A549 (cell line): ENCODE measurements around the gene NFIA.

Source experiments
- CTCF ChIP-seq: fragments of >200 bp; sonication (Bioruptor Twin); formaldehyde crosslinking; IDR thresholded peaks from 3 replicates; pipeline ENCODE4 v1.5.1; 2016
- MAZ ChIP-seq: fragments of 150-350 bp; IDR thresholded peaks from 2 replicates; pipeline ENCODE4 v1.6.1; 2014; ENCODE audit warnings: antibody characterized with exemption, low read depth, low read length, borderline replicate concordance

- no peak for TF ChIP-seq CTCF
- no peak for TF ChIP-seq MAZ
These were observed 353.7 kb downstream of the NFIA start for GRCh38 chr1:61436016-61436415.
